H1 (cell line): ENCODE measurements around the gene ECSIT. TPM values are rescaled to one million over a fixed set of nuclear protein-coding genes. Genes with fewer than 3 reads are reported as not detected.
A peak's percentile ranks its signal among the peaks of the same experiment; 100 is the strongest.

ENCODE experiments used
- CTCF ChIA-PET: fragments of 300-600 bp; sonication (Branson Sonifier 250); formaldehyde crosslinking; loops from one replicate; lab custom pipeline; 2021; ENCODE audit not compliant: partially characterized antibody; lab: Charles Lee
- POLR2A ChIA-PET: fragments of 300-600 bp; sonication (Branson Sonifier 250); formaldehyde crosslinking; loops from one replicate; lab custom pipeline; 2021; ENCODE audit warnings: inconsistent platforms; ENCODE audit not compliant: partially characterized antibody; lab: Charles Lee
- DNase-seq, 2 experiments: peaks; one replicate each; pipeline versions ENCODE4 v3.0.0 to v3.0.0-alpha.2; 2010 to 2022; ENCODE audit warnings: low spot score in 2 of 2, low read depth in 1 of 2, mixed read lengths in 1 of 2
- FAIRE-seq: peaks from 2 replicates; lab custom pipeline; 2011; peaks lifted over from hg19 to GRCh38; lab: Jason Lieb, UNC
- H2AFZ ChIP-seq: 2 replicates; pipeline ENCODE4 v1.8.1; 2012; ENCODE audit warnings: low read length, inconsistent platforms
- H2AK5ac ChIP-seq: 2 replicates; pipeline ENCODE4 v1.6.1; 2013; ENCODE audit warnings: low read depth, low read length
- H2BK120ac ChIP-seq: replicated peaks from 2 replicates; pipeline ENCODE3; 2013; ENCODE audit warnings: low read depth, low read length, inconsistent platforms
- H2BK12ac ChIP-seq: 2 replicates; pipeline ENCODE4 v1.6.1; 2013; ENCODE audit warnings: low read depth, low read length
- H2BK15ac ChIP-seq: 2 replicates; pipeline ENCODE4 v1.6.1; 2013; ENCODE audit warnings: low read length
- H2BK20ac ChIP-seq: 2 replicates; pipeline ENCODE4 v1.6.1; 2013; ENCODE audit warnings: low read length
- H2BK5ac ChIP-seq: 2 replicates; pipeline ENCODE4 v1.6.1; 2013; ENCODE audit warnings: low read depth, low read length
- H3K14ac ChIP-seq: 2 replicates; pipeline ENCODE4 v1.6.1; 2013; ENCODE audit warnings: inconsistent platforms; ENCODE audit not compliant: insufficient read length
- H3K18ac ChIP-seq: 2 replicates; pipeline ENCODE4 v1.6.1; 2013; ENCODE audit warnings: low read length; ENCODE audit errors: extremely low read depth
- H3K23ac ChIP-seq: 2 replicates; pipeline ENCODE4 v1.6.1; 2013; ENCODE audit warnings: inconsistent platforms; ENCODE audit not compliant: insufficient read length
- H3K23me2 ChIP-seq: 2 replicates; pipeline ENCODE4 v1.6.1; 2013; ENCODE audit warnings: low read depth, low read length
- H3K27ac ChIP-seq: 2 replicates; pipeline ENCODE4 v1.6.1; 2011; ENCODE audit warnings: low read depth, low read length, inconsistent platforms
- H3K27me3 ChIP-seq, 4 experiments: replicated peaks in 1 of 4; 1 replicate in 1 of 4; 2 replicates in 3 of 4; pipeline versions ENCODE4 v1.6.1 to v1.8.1; 2011 to 2013; ENCODE audit warnings: low read length in 3 of 4, mild to moderate bottlenecking in 3 of 4, inconsistent platforms in 2 of 4, mixed read lengths in 2 of 4, moderate library complexity in 1 of 4; ENCODE audit not compliant: control insufficient read depth in 3 of 4, insufficient read depth in 3 of 4; ENCODE audit errors: extremely low read depth in 1 of 4
- H3K36me3 ChIP-seq, 4 experiments: 2 replicates each; pipeline versions ENCODE4 v1.6.1 to v1.8.1; 2011 to 2013; ENCODE audit warnings: mild to moderate bottlenecking in 4 of 4, low read length in 3 of 4, moderate library complexity in 2 of 4, control low read depth in 1 of 4, inconsistent platforms in 1 of 4; ENCODE audit not compliant: insufficient read depth in 4 of 4, control insufficient read depth in 2 of 4
- H3K4ac ChIP-seq: replicated peaks from 2 replicates; pipeline ENCODE3; 2013; ENCODE audit warnings: low read length, low read depth, mixed read lengths, inconsistent platforms; ENCODE audit not compliant: insufficient read length
- H3K4me1 ChIP-seq, 4 experiments: replicated peaks in 1 of 4; 1 replicate in 1 of 4; 2 replicates in 3 of 4; pipeline versions ENCODE4 v1.6.1 to v1.8.1; 2011 to 2013; ENCODE audit warnings: low read length in 3 of 4, inconsistent platforms in 2 of 4, mixed read lengths in 1 of 4; ENCODE audit not compliant: insufficient read depth in 4 of 4, control insufficient read depth in 3 of 4
- H3K4me2 ChIP-seq, 2 experiments: 2 replicates each; pipeline versions ENCODE4 v1.6.1 to v1.8.1; 2011 to 2013; ENCODE audit warnings: low read depth in 2 of 2, low read length in 2 of 2, control low read depth in 1 of 2, inconsistent platforms in 1 of 2, mild to moderate bottlenecking in 1 of 2; ENCODE audit not compliant: insufficient read depth in 1 of 2
- H3K4me3 ChIP-seq, 4 experiments: fragments of 200-600, 300-600 bp in 1 of 4; sonication (generic), shearing (Covaris generic), sonication (Bioruptor Twin) in 1 of 4; 2 replicates each; pipeline versions ENCODE4 v1.5.1 to v1.8.1; 2011 to 2016; ENCODE audit warnings: low read length in 4 of 4, low read depth in 3 of 4, control low read depth in 2 of 4, inconsistent platforms in 2 of 4, mild to moderate bottlenecking in 2 of 4, mixed read lengths in 1 of 4, moderate library complexity in 1 of 4; ENCODE audit not compliant: insufficient read depth in 2 of 4; ENCODE audit errors: extremely low read depth in 1 of 4
- H3K56ac ChIP-seq: replicated peaks from 2 replicates; pipeline ENCODE3; 2013; ENCODE audit warnings: low read depth, mild to moderate bottlenecking, mixed read lengths, low read length, inconsistent platforms; ENCODE audit not compliant: insufficient read length
- H3K79me1 ChIP-seq: 2 replicates; pipeline ENCODE4 v1.6.1; 2013; ENCODE audit warnings: low read depth, low read length, control low read depth
- H3K79me2 ChIP-seq, 2 experiments: 2 replicates each; pipeline versions ENCODE4 v1.6.1 to v1.8.1; 2012 to 2013; ENCODE audit warnings: low read length in 2 of 2, mild to moderate bottlenecking in 2 of 2, inconsistent platforms in 1 of 2; ENCODE audit not compliant: insufficient read depth in 2 of 2, control insufficient read depth in 1 of 2
- H3K9ac ChIP-seq, 4 experiments: replicated peaks in 1 of 4; 1 replicate in 1 of 4; 2 replicates in 3 of 4; pipeline versions ENCODE4 v1.6.1 to v1.8.1; 2011 to 2013; ENCODE audit warnings: low read depth in 3 of 4, low read length in 3 of 4, control low read depth in 2 of 4, mild to moderate bottlenecking in 2 of 4, moderate library complexity in 2 of 4, inconsistent platforms in 1 of 4; ENCODE audit errors: extremely low read depth in 1 of 4
- H3K9me3 ChIP-seq, 2 experiments: 2 replicates each; pipeline versions ENCODE4 v1.6.1 to v1.8.1; 2012 to 2013; ENCODE audit warnings: mild to moderate bottlenecking in 2 of 2, moderate library complexity in 2 of 2, control low read depth in 1 of 2, inconsistent platforms in 1 of 2, low read depth in 1 of 2, low read length in 1 of 2, mixed read lengths in 1 of 2; ENCODE audit not compliant: insufficient read depth in 2 of 2
- H4K20me1 ChIP-seq, 2 experiments: replicated peaks in 1 of 2; 2 replicates each; pipeline versions ENCODE3 to v1.8.1; 2011 to 2013; ENCODE audit warnings: inconsistent platforms in 2 of 2, low read length in 2 of 2, mild to moderate bottlenecking in 1 of 2; ENCODE audit not compliant: insufficient read depth in 2 of 2, control insufficient read depth in 1 of 2
- H4K5ac ChIP-seq: 2 replicates; pipeline ENCODE4 v1.6.1; 2013; ENCODE audit warnings: low read length, low read depth, mixed read lengths, inconsistent platforms; ENCODE audit not compliant: insufficient read length
- H4K8ac ChIP-seq: 2 replicates; pipeline ENCODE4 v1.8.0; 2013; ENCODE audit warnings: mild to moderate bottlenecking, moderate library complexity, low read length, inconsistent platforms; ENCODE audit not compliant: insufficient read depth; ENCODE audit errors: extremely low read depth
- H4K91ac ChIP-seq: replicated peaks from 2 replicates; pipeline ENCODE3; 2013; ENCODE audit warnings: low read length, mixed read lengths, inconsistent platforms; ENCODE audit not compliant: insufficient read length
- GABPA ChIP-seq: IDR thresholded peaks from 2 replicates; pipeline ENCODE4 v1.6.1; 2011; ENCODE audit warnings: mild to moderate bottlenecking, low read length, moderate library complexity, borderline replicate concordance; ENCODE audit not compliant: insufficient read depth
- JUND ChIP-seq: IDR thresholded peaks from 2 replicates; pipeline ENCODE4 v1.6.1; 2011; ENCODE audit warnings: mild to moderate bottlenecking, improper control_type of control experiment, low read length
- RAD21 ChIP-seq, 2 experiments: IDR thresholded peaks in 1 of 2; conservative IDR thresholded peaks in 1 of 2; 2 replicates each; pipeline ENCODE4 v1.6.1; 2011; ENCODE audit warnings: low read depth in 2 of 2, low read length in 2 of 2, improper control_type of control experiment in 1 of 2, inconsistent platforms in 1 of 2, mild to moderate bottlenecking in 1 of 2, moderate library complexity in 1 of 2
- TEAD4 ChIP-seq: IDR thresholded peaks from 2 replicates; pipeline ENCODE4 v1.6.1; 2012; ENCODE audit warnings: low read depth, low read length, inconsistent platforms, mixed read lengths
- YY1 ChIP-seq: IDR thresholded peaks from 2 replicates; pipeline ENCODE4 v1.6.1; 2011; ENCODE audit warnings: low read depth, mild to moderate bottlenecking, low read length
- WGBS, 2 experiments: shearing (Covaris generic) in 1 of 2; methylation state at CpG; one replicate each; pipeline versions ENCODE4 v1.1.6 to v1.1.7; 2013 to 2015; ENCODE audit warnings: low lambda C conversion rate in 2 of 2, mixed read lengths in 2 of 2, inconsistent platforms in 1 of 2, low coverage in 1 of 2, missing lambda C conversion rate in 1 of 2; ENCODE audit not compliant: insufficient replicate concordance in 2 of 2, insufficient coverage in 1 of 2, insufficient read length in 1 of 2; ENCODE audit errors: extremely low coverage in 1 of 2, missing lambda C conversion rate in 1 of 2; 5-methylcytosine and 5-hydroxymethylcytosine counted together
- polyA plus RNA-seq, 7 experiments: library from polyadenylated mRNA; depleted of rRNA in 3 of 7; stranded (reverse) in 5 of 7; unstranded in 2 of 7; fragments of >200 nt in 5 of 7; fragments of 200-250 nt in 2 of 7; gene quantifications; 1 replicate in 5 of 7; 2 replicates in 1 of 7; 4 replicates in 1 of 7; pipeline versions ENCODE4 v1.2.1 to v1.2.3, GENCODE V29; 2011 to 2013; ENCODE audit warnings: missing spikeins in 2 of 7, mixed read lengths in 2 of 7
- total RNA-seq: library from RNA; stranded (reverse); fragmentation: NEBNext Ultra II Directional; extraction: Animal tissue kit (Norgen Biotek cat#: 25700); gene quantifications from 2 replicates; pipeline ENCODE4 v1.2.1, GENCODE V29; 2021
- TF ChIP-seq, protein P1 (sequence below), 3 experiments: IDR thresholded peaks; 1 replicate in 2 of 3; 2 replicates in 1 of 3; pipeline versions ENCODE4 v1.5.1 to v1.6.1; 2011; ENCODE audit warnings: low read length in 3 of 3, mild to moderate bottlenecking in 3 of 3, inconsistent platforms in 2 of 3, low read depth in 1 of 3, moderate library complexity in 1 of 3; ENCODE audit not compliant: insufficient read depth in 1 of 3; ENCODE audit errors: control extremely low read depth in 1 of 3

The ECSIT gene
- total and polyA plus RNA-seq, 2 of the 8 experiments (the other 6 are each of a cell fraction or from before 2014, with no cell fraction given), result 55.7 to 74.1 TPM

DNA sequence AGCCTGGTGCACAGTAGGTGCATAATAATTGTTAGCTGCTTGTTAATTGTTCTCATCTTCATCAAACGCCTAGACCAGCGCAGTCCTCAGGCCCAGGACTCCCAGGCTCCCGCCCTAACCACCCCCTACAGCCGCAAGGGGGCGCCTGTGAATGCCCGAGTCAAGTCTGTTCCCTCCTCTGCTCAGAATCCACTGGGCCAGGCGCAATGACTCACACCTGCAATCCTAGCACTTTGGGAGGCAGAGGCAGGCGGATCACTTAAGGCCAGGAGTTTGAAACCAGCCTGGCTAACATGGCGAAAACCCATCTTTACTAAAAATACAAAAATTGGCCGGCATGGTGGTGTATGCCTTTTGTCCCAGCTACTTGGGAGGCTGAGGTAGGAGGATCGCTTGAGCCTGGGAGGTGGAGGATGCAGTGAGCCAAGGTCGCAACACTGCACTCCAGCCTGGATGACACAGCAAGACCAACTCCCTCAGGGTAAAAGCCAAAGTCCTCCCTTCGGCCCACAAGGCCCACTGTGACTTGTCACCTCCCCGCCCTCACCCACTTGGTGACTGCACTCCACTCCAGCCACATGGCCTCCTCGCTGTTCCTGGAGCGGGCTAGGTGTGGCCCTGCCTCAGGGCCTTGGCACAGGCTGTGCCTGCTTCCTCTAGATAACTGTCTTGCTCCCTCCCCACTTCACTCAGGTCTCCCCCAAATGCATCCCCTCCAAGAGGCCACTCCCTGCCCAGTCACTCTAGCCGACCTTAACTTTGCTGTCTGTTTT, 32.4 kb downstream of the ECSIT start:
- H3K23ac ChIP-seq, result no peak overlapping the region
- H2BK120ac ChIP-seq, result no peak overlapping the region
- TF ChIP-seq RAD21 (IDR thresholded peaks at IDR 0.05 in 1 of 2, conservative IDR thresholded peaks at IDR 0.05 in 1 of 2; ENCODE audit: low read depth in 2 of 2, low read length in 2 of 2) (peak; percentile 62 to 76), YY1 (0 out of 2 replicates have a peak, but pooled peaks have one; percentile 18), GABPA (peak; percentile 45; the same call in 1 of the 2 replicates), JUND (peak; percentile 77; the same call in 1 of the 2 replicates), TEAD4 (no peak)
- TF ChIP-seq, protein P1, sequence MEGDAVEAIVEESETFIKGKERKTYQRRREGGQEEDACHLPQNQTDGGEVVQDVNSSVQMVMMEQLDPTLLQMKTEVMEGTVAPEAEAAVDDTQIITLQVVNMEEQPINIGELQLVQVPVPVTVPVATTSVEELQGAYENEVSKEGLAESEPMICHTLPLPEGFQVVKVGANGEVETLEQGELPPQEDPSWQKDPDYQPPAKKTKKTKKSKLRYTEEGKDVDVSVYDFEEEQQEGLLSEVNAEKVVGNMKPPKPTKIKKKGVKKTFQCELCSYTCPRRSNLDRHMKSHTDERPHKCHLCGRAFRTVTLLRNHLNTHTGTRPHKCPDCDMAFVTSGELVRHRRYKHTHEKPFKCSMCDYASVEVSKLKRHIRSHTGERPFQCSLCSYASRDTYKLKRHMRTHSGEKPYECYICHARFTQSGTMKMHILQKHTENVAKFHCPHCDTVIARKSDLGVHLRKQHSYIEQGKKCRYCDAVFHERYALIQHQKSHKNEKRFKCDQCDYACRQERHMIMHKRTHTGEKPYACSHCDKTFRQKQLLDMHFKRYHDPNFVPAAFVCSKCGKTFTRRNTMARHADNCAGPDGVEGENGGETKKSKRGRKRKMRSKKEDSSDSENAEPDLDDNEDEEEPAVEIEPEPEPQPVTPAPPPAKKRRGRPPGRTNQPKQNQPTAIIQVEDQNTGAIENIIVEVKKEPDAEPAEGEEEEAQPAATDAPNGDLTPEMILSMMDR (IDR thresholded peaks at IDR 0.05; ENCODE audit: control extremely low read depth in 1 of 3, insufficient read depth in 1 of 3, low read depth in 1 of 3, low read length in 3 of 3), result peak; percentile 85 to 91 (median 89)
- peaks cover 1 to 3% of the 10 kb centered on the region in 2 experiments for H4K20me1 ChIP-seq
- POLR2A ChIA-PET, result interaction anchor here (1.0 to 1.4 kb wide), 4 partner anchors 9 to 122 kb away, joined by 3 to 5 read pairs (median 3); partner anchors contain the start of genes ECSIT, SWSAP1 and ZNF653
- no peak overlapping the region for H4K5ac ChIP-seq
- no peak overlapping the region for H3K14ac ChIP-seq
- peaks cover 0 to 3% (median 0%) of the 10 kb centered on the region in 4 experiments; a peak in 2 of 8 replicates for H3K36me3 ChIP-seq
- no peaks in the 10 kb centered on the region for H3K9me3 ChIP-seq
- H2AK5ac ChIP-seq, result 0 out of 2 replicates have a peak overlapping the region, but pooled peaks have one; percentile 32
- H2BK5ac ChIP-seq, result no peak overlapping the region
- H3K4me3 ChIP-seq, result no peak overlapping the region
- no peaks in the 10 kb centered on the region for H3K27me3 ChIP-seq
- no peak overlapping the region for H3K56ac ChIP-seq
- no peak overlapping the region for H3K18ac ChIP-seq
- FAIRE-seq, result no peak
- no peak overlapping the region for H2BK15ac ChIP-seq
- H4K8ac ChIP-seq, result no peak overlapping the region
- 60% methylated on average over 17 of the region's 17 CpGs; no CpG with 5 or more reads in 1 of the 2 experiments for WGBS, 2 experiments
- H2BK20ac ChIP-seq, result no peak overlapping the region
- no peaks in the 10 kb centered on the region for H3K23me2 ChIP-seq
- peak; percentile 57 to 96 for DNase-seq
- no peak overlapping the region for H3K4me2 ChIP-seq
- H3K4ac ChIP-seq, result no peak overlapping the region
- no peak overlapping the region for H3K27ac ChIP-seq
- no peak overlapping the region for H4K91ac ChIP-seq
- H3K79me1 ChIP-seq, result no peaks in the 10 kb centered on the region; the same call in 1 of the 2 replicates
- H2AFZ ChIP-seq, result no peak overlapping the region
- 0 out of 2 replicates have a peak overlapping the region, but pooled peaks have one; percentile 27 for H2BK12ac ChIP-seq
- H3K79me2 ChIP-seq, result no peaks in the 10 kb centered on the region
- no peaks in the 10 kb centered on the region for H3K4me1 ChIP-seq
- CTCF ChIA-PET, result interaction anchor here (0.7 to 4.7 kb wide), 9 partner anchors 12 to 999 kb away, joined by 3 to 37 read pairs (median 3); no protein-coding TSS in a partner anchor
- H3K9ac ChIP-seq, result no peak overlapping the region
